HG02610 (cell line): ENCODE measurements around the gene ZNF282.

Experiments used
- ATAC-seq: cut with Tn5 transposase; IDR thresholded peaks from one replicate; pipeline ENCODE4 v1.9.1; 2021; ENCODE audit warnings: mild to moderate bottlenecking, moderate library complexity; ENCODE audit not compliant: unreplicated experiment

Gene ZNF282

GRCh38 chr7:149188637-149189259 lies 6.6 kb upstream of the ZNF282 start:
- no peak for ATAC-seq

DNA sequence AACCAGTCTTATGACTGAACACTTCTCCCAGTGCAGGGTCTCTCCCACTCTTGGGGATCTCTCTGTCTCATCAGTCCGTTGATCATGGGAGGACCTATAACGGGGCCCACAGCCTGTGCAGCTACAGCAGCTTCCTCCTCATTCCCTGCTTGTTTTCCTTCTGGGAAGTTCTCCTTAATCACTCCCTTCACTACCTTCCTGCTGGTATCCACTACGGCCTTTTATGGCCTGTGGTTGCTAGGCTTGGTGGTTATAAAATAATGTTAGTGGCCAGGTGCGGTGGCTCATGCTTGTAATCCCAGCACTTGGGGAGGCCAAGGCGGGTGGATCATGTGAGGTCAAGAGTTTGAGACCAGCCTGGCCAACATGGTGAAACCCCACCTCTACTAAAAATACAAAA lies 3.5 kb upstream of the ZNF282 start:
- no peak for ATAC-seq

DNA sequence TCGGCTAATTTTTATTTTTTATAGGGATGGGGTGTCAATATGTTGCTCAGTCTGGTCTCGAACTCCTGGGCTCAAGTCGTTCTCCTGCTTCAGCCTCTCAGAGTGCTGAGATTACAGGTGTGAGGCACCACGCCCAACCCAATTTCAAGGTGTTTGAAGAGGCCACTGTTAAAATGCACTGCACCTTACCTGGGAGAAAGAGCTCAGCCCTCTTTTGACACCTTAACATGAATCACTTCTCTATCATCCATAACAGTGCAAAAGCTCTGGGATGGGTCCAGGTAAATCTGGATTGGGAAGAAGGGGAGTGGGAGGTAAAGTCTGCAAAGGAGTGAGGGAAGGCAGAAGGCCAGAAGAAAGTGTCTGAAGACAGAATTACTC lies 557 bp upstream of the ZNF282 start:
- no peak for ATAC-seq

- ATAC-seq = no peak
Observed at GRCh38 chr7:149196151-149196704, 882 bp downstream of the ZNF282 start.

GRCh38 chr7:149196705-149197171 lies 1.4 kb downstream of the ZNF282 start:
- ATAC-seq = no peak

DNA sequence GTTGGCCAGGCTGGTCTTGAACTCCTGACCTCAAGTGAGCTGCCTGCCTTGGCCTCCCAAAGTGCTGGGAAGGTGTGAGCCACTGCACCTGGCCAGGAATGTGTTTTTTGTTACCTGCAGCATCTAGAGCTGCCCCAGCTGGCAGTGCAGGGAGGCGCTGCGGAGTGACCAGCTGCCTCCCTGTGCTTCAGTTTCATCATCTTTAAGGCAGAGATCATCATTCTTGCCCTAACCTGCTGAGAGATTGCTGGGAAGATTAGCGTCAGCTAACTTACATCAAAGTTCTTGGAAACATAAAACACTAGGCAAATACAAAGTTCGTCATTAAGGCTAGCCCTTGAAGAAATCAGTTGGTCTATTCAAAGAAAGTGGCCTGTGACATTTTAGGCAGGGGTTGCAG lies 2.3 kb downstream of the ZNF282 start:
- ATAC-seq = no peak

DNA sequence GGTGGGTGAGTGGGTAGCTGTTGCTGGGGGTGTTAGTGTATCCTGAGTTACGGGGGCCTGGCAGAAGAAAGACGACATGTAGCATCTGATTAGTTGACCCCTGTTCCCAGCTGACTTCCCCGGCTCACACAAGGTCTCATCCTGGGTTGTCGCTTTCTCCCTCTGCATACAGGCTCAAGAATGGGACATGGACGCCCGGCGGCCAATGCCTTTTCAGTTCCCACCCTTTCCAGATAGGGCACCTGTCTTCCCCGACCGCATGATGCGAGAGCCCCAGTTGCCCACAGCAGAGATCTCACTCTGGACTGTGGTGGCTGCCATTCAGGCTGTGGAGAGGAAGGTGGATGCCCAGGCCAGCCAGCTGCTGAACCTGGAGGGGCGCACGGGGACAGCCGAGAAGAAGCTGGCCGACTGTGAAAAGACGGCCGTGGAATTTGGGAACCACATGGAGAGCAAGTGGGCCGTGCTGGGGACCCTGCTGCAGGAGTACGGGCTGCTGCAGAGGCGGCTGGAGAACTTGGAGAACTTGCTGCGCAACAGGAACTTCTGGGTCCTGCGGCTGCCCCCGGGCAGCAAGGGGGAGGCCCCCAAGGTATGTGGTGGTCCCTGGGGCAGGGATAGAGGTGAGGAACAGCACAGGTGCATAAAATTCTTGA lies 2.9 kb downstream of the ZNF282 start:
- no peak for ATAC-seq

GRCh38 chr7:149199234-149199995 lies 4.1 kb downstream of the ZNF282 start:
- no peak for ATAC-seq

DNA sequence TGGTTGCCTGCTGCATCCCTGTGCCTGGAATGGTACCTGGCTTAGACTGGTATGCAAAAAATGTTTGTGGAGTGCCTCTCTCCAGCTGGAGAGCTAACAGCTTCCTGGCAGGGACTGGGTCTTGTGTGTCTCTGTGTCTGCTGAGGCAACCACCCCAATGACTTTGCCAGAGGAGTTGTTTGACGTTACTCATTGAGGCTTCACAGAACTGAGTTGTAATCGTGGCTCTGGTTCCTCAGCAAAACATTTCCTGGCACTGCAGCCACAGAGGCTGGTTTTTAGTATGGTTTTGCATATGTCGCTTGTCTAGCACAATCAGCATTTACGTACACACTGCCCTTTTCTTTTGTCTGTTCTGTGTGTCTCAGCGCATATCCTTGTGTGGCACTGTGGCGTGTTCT lies 7.5 kb downstream of the ZNF282 start:
- ATAC-seq = no peak

- ATAC-seq = no peak
Observed at GRCh38 chr7:149205690-149206381, 10.5 kb downstream of the ZNF282 start.

GRCh38 chr7:149207324-149208035 lies 12.1 kb downstream of the ZNF282 start:
- ATAC-seq = no peak

DNA sequence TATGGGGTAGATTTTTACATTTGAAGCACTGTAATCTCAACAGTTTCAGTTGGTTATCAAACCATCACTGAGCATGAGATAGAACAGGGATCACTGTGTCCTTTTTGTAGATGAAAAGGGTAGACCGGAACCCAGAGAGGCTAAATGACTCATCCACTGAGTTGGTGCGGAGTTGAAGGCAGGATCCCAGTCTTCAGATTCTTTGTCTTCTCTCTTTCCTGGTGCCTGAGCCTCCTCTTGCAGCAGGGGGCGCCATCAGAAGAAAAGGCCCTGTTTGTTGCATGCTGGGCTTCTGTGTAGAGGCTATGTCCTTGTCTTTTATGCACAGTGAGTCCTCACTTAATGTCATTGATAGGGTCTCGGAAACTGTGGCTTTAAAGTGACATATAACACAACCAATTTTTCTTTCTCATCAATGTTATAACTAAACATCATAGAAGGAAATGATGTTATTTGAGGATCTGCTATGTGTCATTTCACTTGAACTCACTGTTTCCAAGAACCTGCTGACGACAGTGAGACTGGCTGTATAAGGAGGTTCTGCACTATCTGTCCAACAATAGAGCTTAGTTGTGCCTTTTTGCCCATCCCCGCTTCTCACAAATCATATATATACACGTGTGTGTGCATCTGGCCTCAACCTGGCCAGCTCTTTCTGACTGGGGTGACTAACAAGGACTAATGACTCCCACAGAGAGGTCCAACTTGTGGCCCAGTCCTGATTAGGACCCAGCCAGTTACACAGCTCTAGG lies 14.3 kb downstream of the ZNF282 start:
- no peak for ATAC-seq

- no peak for ATAC-seq
Observed at GRCh38 chr7:149210551-149210950, 15.2 kb downstream of the ZNF282 start.

DNA sequence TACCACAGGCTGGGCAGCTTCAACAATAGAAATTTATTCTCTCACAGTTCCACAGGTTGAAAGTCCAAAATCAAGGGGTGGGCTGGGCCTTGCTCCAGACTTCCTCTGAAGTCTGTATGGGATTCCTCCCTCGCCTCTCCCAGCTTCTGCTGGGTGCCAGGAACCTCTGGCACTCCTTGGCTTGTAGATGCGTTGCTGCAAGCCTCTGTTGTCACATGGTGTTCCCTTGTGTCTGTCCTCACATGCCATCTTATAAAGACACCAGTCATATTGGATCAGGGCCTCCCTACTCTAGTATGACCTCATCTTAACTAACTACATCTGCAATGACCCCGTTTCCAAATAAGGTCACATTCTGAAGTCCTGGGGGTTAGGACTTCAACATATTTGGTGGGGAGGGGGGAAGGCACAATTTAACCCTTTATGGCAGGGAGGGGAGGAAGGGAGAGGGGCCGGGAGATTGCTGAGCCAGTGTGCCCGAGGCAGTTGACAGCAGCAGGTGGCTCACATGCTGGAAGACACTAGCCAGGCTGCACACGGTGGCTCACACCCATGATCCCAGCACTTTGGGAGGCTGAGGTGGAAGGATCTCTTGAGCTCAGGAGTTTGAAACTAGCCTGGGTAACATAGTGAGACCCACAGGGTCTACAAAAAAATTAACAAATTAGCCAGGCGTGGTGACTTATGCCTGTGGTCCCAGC lies 18.8 kb downstream of the ZNF282 start:
- ATAC-seq = no peak

DNA sequence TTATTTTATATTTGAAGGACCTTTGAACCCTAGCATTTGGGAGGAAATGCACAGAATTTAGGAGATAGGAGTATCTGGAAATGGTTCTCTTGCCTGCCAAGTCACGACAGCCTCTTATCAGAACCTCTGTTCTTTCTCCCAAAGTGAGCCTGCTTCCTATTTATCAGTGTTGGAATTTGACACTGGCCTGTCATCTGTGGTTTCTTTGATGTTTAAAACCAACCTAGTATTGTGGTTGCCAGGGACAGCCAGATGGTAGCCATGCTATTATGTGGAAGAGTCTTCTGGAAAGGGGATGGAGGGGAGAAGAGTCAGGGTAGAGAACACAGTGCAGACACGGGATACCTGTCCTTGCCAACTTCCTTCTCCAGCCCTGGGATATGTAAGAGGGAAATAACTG lies 21.1 kb downstream of the ZNF282 start:
- ATAC-seq = no peak

DNA sequence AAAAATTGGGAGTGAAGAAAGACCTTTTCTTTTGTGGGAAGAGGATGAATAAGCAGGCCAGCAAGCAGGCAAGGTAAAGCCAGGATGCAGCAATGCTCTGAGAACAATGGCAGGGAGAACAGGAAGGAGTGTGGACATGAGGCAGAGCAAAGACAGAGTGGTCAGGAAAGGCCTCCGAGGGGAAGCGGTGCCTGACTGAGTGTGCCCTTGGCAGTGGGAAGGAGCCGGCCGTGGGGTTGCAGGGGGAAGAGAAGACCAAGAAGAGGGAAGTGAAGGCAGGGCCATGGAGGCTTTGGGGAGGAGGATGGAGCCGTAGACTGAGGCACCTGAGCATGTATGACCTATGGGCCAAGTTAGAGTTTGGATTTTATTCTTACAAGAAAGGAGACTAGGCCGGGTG lies 22.2 kb downstream of the ZNF282 start:
- no peak for ATAC-seq

DNA sequence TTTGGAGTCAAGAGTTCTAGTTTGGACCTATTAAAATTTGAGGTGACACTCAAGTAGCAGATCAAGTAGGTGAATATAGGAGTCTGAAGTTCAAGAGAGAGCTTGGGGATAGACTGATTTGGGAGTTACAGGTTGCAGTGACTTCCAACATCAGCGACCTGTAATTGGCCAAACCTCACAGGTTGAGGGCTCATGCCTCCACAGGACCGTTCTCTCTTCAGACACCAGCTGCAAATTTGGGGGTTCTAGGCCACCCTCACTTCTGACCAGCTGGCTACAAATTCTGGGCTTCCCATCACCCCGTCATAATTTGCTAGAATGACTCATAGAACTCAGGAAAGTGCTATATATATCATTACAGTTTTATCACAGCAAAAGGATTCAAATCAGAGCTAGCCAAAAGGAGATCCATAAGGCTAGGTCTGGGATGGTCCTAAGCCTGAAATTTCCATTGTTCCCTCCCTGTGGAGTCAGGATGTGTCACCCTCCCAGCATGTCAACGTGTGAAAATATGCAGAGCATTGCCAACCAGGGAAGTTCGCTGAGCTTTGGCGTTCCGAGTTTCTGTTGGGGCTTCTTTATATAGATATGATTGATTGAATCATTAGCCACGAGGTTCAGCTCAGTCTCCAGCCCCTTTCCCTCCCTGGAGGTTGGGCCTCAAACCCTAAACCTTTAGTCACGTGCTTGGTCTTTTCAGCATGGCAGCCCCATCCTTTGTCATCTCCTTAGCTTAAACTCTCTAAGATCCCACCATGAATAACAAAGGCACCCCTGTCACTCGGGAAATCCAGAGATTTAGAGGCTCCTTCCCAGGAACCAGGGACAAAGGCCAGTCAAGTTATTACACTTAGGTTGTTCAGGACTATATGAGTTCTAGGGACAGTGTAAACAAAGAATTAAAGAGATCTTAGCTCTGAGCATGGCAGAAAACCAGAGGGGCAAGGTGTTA lies 23.4 kb downstream of the ZNF282 start:
- ATAC-seq = no peak

DNA sequence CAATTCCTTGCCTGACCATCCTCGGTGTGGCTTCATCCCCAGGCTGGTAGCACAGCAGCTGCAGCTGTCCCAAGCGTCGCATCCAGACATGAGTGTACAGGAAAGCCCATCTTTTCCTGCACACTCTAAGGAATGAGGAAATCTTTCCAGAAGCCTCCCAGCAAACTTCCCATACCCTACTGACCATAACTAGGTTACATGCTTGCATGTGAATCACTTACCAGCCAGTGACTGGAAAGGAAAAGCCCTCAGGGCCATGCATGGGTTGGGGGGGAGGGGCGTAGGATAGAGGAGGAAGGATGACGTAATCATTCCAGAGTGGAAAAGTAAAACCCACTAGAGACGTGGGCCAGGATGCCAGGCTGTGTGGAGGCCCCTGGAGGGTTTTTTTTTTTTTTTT lies 25.2 kb downstream of the ZNF282 start:
- ATAC-seq = no peak
